Cardiac fibroblast (primary cell): ENCODE measurements around the gene KCNQ1OT1.

Experiments used
- DNase-seq, 2 donors: peaks; one replicate each; pipeline versions ENCODE4 v3.0.0 to v3.0.0-alpha.2; 2010; ENCODE audit warnings: low read depth in 2 of 2
- H3K4me3 ChIP-seq, 2 donors: replicated peaks in 1 of 2; 1 replicate in 1 of 2; 2 replicates in 1 of 2; pipeline ENCODE4 v1.5.1; 2011; ENCODE audit warnings: low read depth in 2 of 2, low read length in 2 of 2, mild to moderate bottlenecking in 2 of 2, moderate library complexity in 1 of 2
- TF ChIP-seq, protein P1 (sequence below): IDR thresholded peaks from one replicate; pipeline ENCODE4 v1.5.1; 2011; ENCODE audit warnings: low read depth, mild to moderate bottlenecking, low read length, inconsistent platforms

KCNQ1OT1 gene

DNA sequence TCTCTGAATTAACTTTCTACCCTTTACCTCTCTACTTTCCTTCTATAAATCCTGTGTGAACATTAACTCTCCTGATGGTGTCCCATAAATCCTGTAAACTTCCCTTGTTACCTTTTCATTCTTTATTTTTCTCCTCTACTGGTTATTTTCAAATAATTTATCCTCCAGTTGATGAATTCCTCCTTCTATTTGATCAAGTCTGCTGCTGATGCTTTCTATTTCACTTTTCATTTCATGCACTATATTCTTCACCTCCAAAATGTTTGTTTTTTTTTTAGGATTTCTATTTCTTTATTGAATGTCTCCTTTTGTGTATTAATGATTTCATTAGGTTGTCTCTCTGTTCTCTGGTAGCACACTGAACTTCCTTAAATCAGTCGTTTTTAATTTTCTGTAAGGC, 68.6 kb downstream of the KCNQ1OT1 start:
- DNase-seq: no peak
- TF ChIP-seq, protein P1, sequence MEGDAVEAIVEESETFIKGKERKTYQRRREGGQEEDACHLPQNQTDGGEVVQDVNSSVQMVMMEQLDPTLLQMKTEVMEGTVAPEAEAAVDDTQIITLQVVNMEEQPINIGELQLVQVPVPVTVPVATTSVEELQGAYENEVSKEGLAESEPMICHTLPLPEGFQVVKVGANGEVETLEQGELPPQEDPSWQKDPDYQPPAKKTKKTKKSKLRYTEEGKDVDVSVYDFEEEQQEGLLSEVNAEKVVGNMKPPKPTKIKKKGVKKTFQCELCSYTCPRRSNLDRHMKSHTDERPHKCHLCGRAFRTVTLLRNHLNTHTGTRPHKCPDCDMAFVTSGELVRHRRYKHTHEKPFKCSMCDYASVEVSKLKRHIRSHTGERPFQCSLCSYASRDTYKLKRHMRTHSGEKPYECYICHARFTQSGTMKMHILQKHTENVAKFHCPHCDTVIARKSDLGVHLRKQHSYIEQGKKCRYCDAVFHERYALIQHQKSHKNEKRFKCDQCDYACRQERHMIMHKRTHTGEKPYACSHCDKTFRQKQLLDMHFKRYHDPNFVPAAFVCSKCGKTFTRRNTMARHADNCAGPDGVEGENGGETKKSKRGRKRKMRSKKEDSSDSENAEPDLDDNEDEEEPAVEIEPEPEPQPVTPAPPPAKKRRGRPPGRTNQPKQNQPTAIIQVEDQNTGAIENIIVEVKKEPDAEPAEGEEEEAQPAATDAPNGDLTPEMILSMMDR: no peak
- H3K4me3 ChIP-seq: no peak overlapping the region

DNA sequence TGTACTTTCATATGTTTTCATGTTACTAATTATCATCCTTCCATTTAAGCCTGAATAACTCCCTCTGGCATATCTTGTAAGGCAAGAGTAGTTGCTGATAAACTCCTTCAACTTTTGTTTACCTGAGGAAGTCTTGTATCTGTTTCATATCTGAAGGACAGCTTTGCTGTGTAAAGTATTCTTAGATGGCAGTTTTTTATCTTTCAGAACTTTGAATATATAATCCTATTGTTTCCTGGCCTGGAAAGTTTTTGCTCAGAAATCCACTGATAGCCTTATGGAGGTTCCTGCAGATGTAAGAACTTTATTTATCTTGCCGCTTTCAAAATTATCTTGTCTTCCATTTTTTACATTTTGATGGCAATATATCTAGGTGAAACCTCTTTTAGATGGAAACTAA, 69.1 kb downstream of the KCNQ1OT1 start:
- H3K4me3 ChIP-seq: no peak overlapping the region
- DNase-seq: no peak
- TF ChIP-seq, protein P1: no peak

DNA sequence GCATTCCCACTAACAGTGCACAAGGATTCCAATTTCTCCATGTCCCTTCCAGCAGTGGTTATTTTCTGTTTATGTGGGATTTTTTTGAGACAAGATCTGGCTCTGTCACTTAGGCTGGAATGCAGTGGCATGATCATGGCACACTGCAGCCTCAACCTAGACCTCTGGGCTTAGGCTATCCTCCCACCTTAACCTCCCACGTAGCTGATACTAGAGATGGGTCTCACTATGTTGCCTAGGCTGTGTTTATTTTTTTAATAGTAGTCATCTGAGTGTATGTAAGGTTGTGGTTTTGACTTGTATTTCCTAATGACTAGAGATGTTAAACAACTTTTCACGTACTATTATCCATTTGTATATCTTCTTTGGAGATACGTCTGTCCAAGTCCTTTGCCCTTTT, 74.6 kb downstream of the KCNQ1OT1 start:
- TF ChIP-seq, protein P1: no peak
- H3K4me3 ChIP-seq: no peak overlapping the region
- no peak for DNase-seq

DNA sequence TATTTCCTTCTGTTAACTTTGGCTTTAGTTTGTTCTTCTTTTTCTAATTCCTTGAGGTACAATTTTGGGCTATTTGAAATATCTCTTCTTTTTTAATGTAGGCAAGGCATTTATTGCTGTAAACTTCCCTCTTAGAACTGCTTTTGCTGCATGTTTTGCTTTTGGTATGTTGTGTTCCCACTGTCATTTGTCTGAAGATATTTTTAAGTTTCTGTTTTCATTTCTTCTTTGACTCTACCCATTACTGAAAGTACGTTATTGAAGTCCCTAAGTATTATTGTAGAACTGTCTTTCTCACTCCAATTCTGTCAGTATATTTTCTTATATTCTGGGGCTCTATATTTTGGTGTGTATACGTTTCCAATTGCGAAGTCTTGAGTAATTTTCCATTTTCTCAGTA, 77.9 kb downstream of the KCNQ1OT1 start:
- no peak for DNase-seq
- TF ChIP-seq, protein P1: no peak
- no peak overlapping the region for H3K4me3 ChIP-seq

DNA sequence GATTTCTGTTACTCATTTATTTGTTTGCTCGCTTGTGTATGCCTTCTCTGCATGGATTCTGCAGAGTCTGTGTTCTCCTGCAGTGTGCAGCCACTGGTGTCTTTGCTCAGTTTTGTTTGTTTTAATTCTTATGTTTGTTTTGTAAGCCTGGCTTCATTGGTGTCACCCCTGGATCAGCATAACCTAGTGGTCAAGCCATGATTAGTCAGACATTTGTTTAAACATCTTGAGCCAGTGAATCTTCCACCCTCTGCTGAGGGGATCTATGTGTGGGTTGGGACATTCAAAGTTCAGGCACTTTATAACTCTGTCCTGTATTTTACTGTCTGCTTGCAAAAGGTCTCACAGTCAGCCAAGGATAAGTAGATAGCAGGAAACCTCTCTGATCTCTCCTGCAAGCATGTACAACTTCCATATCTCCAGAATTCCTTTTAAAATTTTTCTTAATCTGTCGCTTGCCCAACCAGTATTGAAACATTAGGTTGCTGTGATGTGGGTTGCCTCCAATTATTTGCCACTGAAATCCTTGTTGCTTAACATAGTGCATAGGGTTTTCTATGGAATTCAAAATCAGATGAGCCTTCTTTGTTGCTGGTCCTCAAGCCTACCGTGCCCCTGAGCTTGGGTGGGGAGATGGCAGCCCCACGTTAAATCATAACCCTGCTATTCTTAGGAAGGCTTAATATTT, 86.8 kb downstream of the KCNQ1OT1 start:
- H3K4me3 ChIP-seq: no peak overlapping the region
- DNase-seq: no peak
- TF ChIP-seq, protein P1: no peak

DNA sequence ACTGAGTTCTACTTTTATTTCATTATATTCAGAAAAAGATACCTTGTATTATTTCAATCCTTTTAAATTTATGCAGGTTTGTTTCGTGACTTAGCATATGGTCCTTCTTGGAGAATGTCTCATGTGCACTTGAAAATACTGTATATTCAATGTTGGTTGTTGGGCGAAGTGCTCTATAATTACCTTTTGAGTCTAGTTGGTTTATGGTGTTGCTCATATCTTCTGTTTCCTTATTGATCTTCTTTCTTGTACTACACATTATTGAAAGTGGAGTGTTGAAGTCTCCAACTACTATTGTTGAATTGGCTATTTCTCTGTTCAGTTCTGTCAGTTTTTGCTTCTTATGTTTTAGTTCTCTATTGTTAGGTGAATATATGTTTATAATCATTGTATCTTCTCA, 90.4 kb downstream of the KCNQ1OT1 start:
- DNase-seq: no peak
- TF ChIP-seq, protein P1: no peak
- H3K4me3 ChIP-seq: no peak overlapping the region

DNA sequence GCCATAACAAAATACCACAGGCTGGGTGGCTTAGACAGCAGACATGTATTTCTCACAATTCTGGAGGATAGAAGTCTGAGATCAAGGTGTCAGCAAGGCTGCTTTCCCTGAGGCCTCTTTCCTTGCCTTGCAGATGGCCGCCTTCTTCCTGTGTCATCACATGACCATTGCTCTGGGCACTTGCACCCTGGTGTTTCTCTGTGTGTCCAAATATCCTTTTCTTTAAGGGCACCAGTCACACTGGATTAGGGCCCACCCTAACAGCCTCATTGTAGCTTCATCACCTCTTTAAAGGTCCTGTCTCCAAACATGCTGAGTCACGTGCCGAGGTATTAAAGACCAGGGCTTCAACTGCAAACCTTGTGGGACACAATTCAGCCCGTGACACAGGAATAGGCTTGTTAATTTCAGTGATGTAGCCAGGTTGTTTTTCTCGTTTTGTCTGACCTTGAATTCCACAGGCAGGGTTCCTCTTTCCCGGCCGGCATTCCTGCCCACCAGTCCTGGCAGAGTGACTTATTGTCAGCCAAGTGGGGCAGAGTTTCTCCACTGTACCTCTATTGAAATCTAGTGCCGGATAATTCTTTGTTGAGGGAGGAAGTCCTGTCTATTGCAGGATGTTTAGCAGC, 100.1 kb downstream of the KCNQ1OT1 start:
- TF ChIP-seq, protein P1: no peak
- no peak overlapping the region for H3K4me3 ChIP-seq
- DNase-seq: no peak
